Amniotic epithelial cell (primary cell): ENCODE data around the gene PALD1.

Experiments
- DNase-seq: peaks from one replicate; pipeline ENCODE4 v3.0.0-alpha.2; 2010; ENCODE audit warnings: low read depth

PALD1 gene

GRCh38 chr10:70478191-70479164 is at the start of gene PALD1:
TSS of gene PALD1 (plus strand) at chr10:70478767. CDS start at chr10:70525952, 47,185 bp downstream.
- DNase-seq: peak; percentile 14

GRCh38 chr10:70430493-70431445 is 47.8 kb upstream of the PALD1 start:
- peak; percentile 90 for DNase-seq

DNA sequence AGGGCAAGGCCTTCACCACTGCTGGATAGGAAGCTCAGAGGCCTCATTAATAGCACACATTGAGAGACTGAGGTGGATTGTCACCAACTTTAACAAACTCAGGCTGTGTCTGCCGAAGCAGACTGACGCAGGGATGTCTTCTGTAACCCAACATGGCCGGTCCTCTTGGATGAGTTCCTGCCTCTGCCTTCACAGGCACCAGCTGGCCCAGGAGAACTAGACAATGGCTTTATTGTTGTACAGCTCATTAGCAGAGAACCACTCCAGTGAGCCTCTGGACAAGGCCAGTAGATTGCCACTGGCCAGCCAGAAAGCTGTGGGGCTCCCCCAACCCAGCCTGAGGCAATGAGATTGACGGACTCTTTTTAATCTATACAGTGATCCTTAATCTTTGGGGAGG is 46.5 kb upstream of the PALD1 start:
- no peak for DNase-seq

DNA sequence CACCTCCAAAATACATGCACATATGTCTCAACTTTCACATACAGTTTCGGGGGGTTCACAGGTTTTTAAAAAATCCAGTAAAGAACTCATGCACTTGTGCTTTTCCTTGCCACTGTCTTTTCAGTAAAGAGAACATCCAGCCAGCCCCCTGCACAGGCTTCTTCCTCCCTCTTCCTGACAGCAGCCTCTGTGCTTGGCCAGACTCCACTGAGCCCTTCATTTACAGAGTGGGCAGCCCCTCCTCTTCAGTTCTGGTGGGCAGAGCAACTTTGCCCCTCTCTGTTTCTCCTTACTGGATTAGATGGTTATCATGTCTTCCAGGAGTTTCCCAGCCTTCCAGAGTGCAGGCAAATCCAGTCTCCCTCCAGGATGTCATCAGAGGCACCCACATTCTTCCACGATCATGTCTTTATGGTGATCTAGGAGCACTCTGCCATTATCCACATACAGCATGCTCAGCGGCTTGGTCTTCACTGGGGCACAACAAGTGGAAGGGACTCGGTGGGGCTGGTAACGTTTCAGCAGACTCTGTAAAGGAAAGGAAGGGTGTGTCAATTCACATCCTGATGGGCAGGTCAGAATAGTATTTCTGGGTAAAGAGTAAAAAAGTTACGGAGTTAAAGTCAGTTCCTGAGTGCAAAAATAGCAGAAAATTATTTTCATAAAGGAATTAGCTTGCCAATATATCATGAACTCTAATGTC is 45.9 kb upstream of the PALD1 start:
- DNase-seq: no peak

DNA sequence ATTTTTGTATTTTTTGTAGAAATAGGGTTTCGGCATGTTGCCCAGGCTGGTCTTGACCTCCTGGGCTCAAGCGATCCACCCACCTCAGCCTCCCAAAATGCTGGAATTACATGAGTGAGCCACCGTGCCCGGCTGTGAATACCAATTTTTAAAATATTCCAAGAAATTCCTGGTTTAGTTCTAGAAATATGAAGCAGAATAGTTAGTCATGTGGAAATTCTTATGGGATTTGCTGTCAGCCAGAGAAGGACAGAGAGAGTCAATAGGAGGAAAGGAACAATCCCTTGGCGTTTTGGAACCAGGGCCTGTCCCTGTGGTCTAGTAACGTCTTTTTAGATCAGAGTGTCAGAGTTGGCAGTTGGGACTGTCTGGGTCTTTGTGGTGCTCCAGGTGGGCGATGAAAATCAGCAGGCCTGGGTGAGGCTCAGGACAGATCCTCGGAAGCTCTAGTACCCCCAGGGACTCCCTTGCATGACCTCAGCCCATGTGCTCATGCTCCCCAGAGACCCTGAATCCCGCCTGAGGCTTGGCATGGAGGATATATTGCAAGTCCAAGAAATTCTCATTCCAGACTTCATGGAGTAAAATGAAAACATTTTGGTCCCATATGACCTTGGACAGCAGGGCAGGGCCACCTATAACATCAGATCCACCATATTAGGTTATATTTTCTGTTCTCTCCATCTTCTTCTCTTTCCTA is 44.8 kb upstream of the PALD1 start:
- no peak for DNase-seq

DNA sequence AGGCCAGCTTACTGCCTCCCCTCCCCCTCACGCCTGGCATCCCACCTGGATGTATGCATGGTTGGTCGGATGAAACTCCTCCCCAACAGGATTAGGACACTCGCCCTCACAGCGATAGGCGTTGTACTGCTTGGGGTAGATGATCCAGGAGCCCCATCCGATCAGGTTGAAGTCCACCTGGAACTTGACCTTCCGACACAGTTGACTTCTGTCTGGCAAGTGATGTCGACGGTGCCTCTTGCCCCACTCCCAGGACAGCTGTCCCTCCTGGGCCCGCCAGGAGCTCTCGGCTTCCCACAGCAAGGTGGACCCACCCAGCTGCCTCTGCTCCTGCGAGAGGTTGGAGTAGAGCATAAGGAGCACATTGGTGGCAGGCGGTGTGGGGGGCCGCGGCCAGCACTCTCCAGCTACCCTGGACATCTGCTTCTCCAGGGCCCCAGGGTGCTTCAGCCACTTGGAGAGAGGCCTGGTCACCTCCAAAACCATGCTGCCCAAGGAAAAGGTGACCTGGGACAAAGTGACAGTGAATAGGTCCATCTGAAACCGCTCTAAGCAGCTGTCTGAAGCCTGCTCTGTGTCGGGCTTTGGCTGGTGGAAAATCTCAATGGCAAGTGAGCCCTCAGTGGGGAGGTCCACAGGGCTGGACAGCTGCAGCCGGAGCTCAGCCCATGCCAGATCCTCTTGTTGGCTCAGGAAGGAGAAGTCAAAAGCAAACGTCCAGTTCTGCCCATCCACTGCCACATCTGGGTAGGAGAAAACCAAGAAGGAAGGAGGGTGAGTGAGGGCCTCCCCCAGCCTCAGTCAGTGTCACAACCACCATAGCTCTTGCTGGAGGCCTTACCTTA is 43.1 kb upstream of the PALD1 start:
- no peak for DNase-seq

GRCh38 chr10:70437721-70438120 is 40.8 kb upstream of the PALD1 start:
- DNase-seq: no peak

DNA sequence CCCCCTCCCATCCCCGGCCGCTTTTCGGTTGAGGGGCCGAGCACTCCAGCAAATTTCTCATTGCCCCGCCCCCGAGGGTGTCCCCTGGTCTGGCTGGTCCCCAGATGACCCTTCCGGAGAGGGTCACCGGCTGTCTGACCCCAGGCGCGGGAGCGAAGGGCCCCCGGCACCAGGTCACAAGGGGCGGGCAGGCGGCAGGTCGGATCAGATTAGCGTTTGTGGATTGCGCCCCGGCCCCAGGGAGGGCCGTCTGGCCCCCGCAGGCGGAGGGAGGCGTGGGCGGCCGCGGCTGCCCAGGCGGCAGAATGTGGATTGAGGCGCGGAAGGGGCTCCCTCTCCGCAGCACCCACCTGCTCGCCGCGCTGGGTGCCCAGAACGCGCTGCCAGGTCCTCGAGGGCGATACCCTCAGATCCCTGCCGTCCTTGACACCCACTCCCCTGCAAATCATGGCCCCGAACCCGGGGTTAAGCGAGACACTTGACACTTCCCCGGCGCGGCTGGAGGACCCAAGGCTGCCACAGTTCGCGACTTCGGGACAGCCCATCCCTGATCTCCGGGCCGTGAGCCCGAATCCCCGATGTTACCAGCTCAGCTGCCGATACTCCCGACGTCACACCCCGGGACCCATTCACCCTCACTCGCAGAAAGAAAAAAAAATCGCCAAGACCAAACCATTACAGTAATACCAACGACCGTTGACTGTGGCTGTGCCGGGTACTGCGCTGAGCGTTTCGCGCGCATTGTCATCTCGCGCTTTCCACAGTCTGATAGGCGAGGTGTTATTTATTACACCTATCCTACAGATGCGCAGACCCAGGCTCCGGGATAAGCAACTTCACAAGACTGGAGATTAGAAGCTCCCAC is 38.0 kb upstream of the PALD1 start:
- no peak for DNase-seq

GRCh38 chr10:70441161-70441894 is 37.2 kb upstream of the PALD1 start, which contains the start of gene NODAL:
TSS of gene NODAL (minus strand) at chr10:70441681. CDS start at chr10:70441667, 14 bp downstream.
- DNase-seq: no peak

GRCh38 chr10:70441895-70442309 is 36.7 kb upstream of the PALD1 start:
- no peak for DNase-seq

DNA sequence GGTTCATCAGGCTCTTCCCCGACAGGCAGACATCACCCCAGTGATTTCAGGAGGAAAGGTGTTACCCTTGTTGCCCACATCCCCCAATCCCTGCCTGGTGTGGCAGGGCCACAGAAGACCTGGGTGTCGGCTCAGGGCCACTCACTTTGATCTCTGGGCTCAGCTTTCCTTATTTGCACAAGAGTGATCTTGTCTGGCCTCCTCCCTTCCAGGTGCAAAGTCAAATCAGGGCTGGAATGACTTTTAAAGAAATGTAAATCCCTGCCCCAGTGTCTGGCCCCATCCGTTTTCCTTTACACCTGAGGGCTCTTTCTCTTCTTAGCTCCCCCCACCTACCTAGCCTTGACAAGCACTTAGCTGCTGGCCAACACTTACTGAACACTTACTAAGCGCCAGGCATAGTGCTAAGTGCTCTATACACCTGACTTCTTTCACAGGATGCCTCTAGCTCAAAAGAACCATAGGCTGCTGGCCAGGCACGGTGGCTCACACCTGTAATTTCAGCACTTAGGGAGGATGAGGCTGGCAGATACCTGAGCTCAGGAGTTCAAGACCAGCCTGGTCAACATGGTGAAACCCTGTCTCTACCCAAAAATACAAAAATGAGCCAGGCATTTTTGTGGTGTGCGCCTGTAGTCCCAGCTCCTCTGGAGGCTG is 36.1 kb upstream of the PALD1 start:
- no peak for DNase-seq

DNA sequence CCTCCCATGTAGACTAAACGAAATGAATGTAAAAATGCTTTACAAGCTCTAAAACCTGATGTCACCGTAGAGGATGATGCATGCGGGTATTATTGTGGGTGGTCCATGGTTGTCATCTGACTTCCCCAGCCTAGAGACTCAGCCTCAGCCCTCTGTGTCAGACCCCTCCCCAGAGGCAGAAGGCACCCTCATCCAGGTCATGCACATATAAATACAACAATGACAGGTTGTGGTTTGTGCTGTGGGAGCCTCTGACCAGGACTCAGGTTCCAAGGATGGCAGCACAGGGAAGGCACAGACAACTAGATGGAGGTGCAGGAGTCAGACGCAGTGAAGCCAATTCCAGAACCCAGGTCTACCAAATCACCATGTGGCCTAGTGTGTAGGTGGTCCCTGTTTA is 33.8 kb upstream of the PALD1 start:
- DNase-seq: no peak

- DNase-seq: peak; percentile 93
Measured at GRCh38 chr10:70445718-70446657, 32.6 kb upstream of the PALD1 start.

- DNase-seq: peak; percentile 23
Measured at GRCh38 chr10:70448236-70448635, 30.3 kb upstream of the PALD1 start.

GRCh38 chr10:70455213-70455630 is 23.3 kb upstream of the PALD1 start:
- DNase-seq: no peak

GRCh38 chr10:70456164-70456563 is 22.4 kb upstream of the PALD1 start:
- DNase-seq: peak; percentile 37
